Measurements from ENCODE around the gene USP11.

The USP11 gene

GRCh38 chrX:47190445-47191269 lies 42.2 kb upstream of the USP11 start:
- Histone ChIP-seq H3K27me3 (ENCODE audit: insufficient read depth, low read length, poor library complexity) (no peaks in the 10 kb centered on the region), H3K4me1 (ENCODE audit: insufficient read depth, low read length) (peaks cover 46% of the 10 kb centered on the region), H3K79me2 (ENCODE audit: insufficient read depth, low read length) (peaks cover 37% of the 10 kb centered on the region), H3K4me2 (ENCODE audit: insufficient read depth, low read length) (peak overlapping the region; percentile 89), H3K4me3 (ENCODE audit: low read depth in 1 of 2, low read length in 2 of 2) (peak overlapping the region; percentile 80 to 85), H3K9me3 (ENCODE audit: insufficient read depth, low read length, severe bottlenecking) (no peaks in the 10 kb centered on the region), H2AFZ (ENCODE audit: low read depth, low read length) (peak overlapping the region; percentile 75), H4K20me1 (ENCODE audit: insufficient read depth, low read length) (peaks cover 2% of the 10 kb centered on the region; the same call in 1 of the 2 replicates), H3K9ac (ENCODE audit: low read depth, low read length) (peak overlapping the region; percentile 74), H3K36me3 (ENCODE audit: insufficient read depth, low read length) (peaks cover 14% of the 10 kb centered on the region), H3K27ac (ENCODE audit: low read length) (peak overlapping the region; percentile 79)
- ATAC-seq (ENCODE audit: insufficient read depth, low read depth) (peak; percentile 80), DNase-seq (peak; percentile 92)
- TF ChIP-seq EZH2 (IDR thresholded peaks at IDR 0.05; ENCODE audit: borderline replicate concordance, low read depth, low read length, severe bottlenecking) (no peak), CTCF (IDR thresholded peaks at IDR 0.05; ENCODE audit: borderline replicate concordance, extremely low read depth, low read length, poor library complexity, severe bottlenecking) (no peak)

- ATAC-seq (ENCODE audit: insufficient read depth, low read depth) (no peak), DNase-seq (peak; percentile 54)
- Histone ChIP-seq H3K36me3 (ENCODE audit: insufficient read depth, low read length) (peaks cover 14% of the 10 kb centered on the region), H4K20me1 (ENCODE audit: insufficient read depth, low read length) (peaks cover 9% of the 10 kb centered on the region; the same call in 1 of the 2 replicates), H3K27ac (ENCODE audit: low read length) (peak overlapping the region; percentile 79), H3K4me1 (ENCODE audit: insufficient read depth, low read length) (peaks cover 52% of the 10 kb centered on the region), H2AFZ (ENCODE audit: low read depth, low read length) (peak overlapping the region; percentile 75), H3K27me3 (ENCODE audit: insufficient read depth, low read length, poor library complexity) (no peaks in the 10 kb centered on the region), H3K9ac (ENCODE audit: low read depth, low read length) (peak overlapping the region; percentile 74), H3K79me2 (ENCODE audit: insufficient read depth, low read length) (peaks cover 44% of the 10 kb centered on the region), H3K9me3 (ENCODE audit: insufficient read depth, low read length, severe bottlenecking) (no peaks in the 10 kb centered on the region), H3K4me2 (ENCODE audit: insufficient read depth, low read length) (peak overlapping the region; percentile 89), H3K4me3 (ENCODE audit: low read depth in 1 of 2, low read length in 2 of 2) (peak overlapping the region; percentile 80 to 85)
- no peak for TF ChIP-seq CTCF (IDR thresholded peaks at IDR 0.05; ENCODE audit: borderline replicate concordance, extremely low read depth, low read length, poor library complexity, severe bottlenecking)
- TF ChIP-seq EZH2 (IDR thresholded peaks at IDR 0.05; ENCODE audit: borderline replicate concordance, low read depth, low read length, severe bottlenecking) = no peak
Observed at GRCh38 chrX:47191331-47191730, 41.5 kb upstream of the USP11 start.

- H3K36me3 ChIP-seq (ENCODE audit: insufficient read depth, low read length) = peaks cover 15% of the 10 kb centered on the region
- no peaks in the 10 kb centered on the region for H3K27me3 ChIP-seq (ENCODE audit: insufficient read depth, low read length, poor library complexity)
- H3K9ac ChIP-seq (ENCODE audit: low read depth, low read length) = peak overlapping the region; percentile 74
- DNase-seq = no peak
- no peaks in the 10 kb centered on the region for H3K9me3 ChIP-seq (ENCODE audit: insufficient read depth, low read length, severe bottlenecking)
- H4K20me1 ChIP-seq (ENCODE audit: insufficient read depth, low read length) = peaks cover 14% of the 10 kb centered on the region; the same call in 1 of the 2 replicates
- H3K4me1 ChIP-seq (ENCODE audit: insufficient read depth, low read length) = peaks cover 58% of the 10 kb centered on the region
- H3K79me2 ChIP-seq (ENCODE audit: insufficient read depth, low read length) = peaks cover 50% of the 10 kb centered on the region
- peak overlapping the region; percentile 89 for H3K4me2 ChIP-seq (ENCODE audit: insufficient read depth, low read length)
- no peak for ATAC-seq (ENCODE audit: insufficient read depth, low read depth)
- no peak for TF ChIP-seq EZH2 (IDR thresholded peaks at IDR 0.05; ENCODE audit: borderline replicate concordance, low read depth, low read length, severe bottlenecking)
- TF ChIP-seq CTCF (IDR thresholded peaks at IDR 0.05; ENCODE audit: borderline replicate concordance, extremely low read depth, low read length, poor library complexity, severe bottlenecking) = no peak
- H3K27ac ChIP-seq (ENCODE audit: low read length) = peak overlapping the region; percentile 79
- H2AFZ ChIP-seq (ENCODE audit: low read depth, low read length) = peak overlapping the region; percentile 75
- H3K4me3 ChIP-seq (ENCODE audit: low read depth in 1 of 2, low read length in 2 of 2) = peak overlapping the region; percentile 80 to 85; a peak in 3 of 4 replicates
Observed at GRCh38 chrX:47191806-47192401, 40.9 kb upstream of the USP11 start.
